Hippocampal formation (tissue), 2 donors: ENCODE results near the gene FKBP9.
"Not testable (repeated sequence)": the region's sequence is repeated elsewhere in the genome, so short reads cannot be mapped to it uniquely, and the experiment has no call there.

Experiments used
- DNase-seq, 2 donors: peaks; one replicate each; lab custom pipeline; 2025; lab: John Stamatoyannopoulos, UW

The FKBP9 gene

DNA sequence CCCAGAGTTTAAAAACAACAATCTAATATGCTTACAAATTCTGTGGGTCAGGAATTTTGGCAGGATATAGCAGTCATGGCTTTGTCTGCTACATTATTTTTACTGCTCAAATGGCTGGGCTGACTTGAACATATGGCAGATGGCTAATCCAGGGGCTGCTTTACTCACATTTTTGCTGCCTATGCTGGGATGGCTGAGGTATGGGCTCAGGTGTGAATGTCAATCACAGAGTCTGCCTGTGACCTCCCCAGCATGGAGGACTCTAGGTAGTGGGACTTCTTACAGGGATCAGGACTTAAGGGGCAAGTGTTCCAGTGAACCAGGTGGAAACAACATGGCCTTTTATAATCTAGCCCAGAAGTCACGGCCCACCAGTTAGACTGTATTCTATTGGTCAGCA lies 4.4 kb upstream of the FKBP9 start:
- DNase-seq: no peak

DNA sequence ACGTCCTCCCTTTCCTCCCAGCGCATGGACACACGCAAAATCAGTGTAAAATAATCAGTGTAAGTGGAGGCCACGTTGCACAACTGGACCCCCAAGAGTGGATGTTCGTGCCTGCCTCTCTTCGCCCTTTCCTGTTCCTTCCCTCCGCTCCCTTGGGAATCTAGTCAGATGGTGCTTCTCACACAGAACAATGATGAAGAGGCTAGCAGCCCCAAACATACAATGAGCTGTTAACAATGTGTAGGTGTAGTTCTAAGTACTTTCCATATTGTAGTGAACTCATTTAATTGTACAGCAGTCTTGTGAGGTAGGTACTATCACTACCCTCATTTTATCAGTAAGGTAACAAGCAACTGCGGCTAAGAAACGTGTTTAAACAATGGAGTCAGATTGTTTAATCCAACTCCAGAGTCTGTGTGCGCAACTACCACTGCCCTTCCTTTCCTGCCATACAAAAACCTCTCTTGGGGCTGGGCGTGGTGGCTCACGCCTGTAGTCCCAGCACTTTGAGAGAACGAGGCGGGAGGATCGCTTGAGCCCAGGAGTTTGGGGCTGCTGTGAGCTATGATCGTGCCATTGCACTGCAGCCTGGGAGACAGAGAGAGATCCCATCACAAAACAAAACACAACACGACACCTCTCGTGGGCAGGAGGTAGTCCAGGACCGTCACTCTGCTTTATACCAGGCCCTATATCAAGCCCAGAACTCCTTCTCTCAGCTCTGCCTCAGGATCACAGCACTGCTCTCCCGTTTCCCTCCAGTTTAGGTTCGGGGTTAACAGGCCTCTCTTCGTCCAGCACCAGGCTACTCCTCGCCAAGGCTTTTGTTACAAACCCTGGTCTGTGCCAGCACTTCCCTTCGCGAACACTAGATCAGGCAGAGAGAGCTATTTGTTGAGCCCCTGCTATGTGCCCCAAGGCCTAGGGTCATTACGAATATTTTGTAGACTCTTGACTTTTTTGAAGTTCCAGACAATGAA lies 1.1 kb downstream of the FKBP9 start:
- DNase-seq: peak in 1 of 2 donors; percentile 14

DNA sequence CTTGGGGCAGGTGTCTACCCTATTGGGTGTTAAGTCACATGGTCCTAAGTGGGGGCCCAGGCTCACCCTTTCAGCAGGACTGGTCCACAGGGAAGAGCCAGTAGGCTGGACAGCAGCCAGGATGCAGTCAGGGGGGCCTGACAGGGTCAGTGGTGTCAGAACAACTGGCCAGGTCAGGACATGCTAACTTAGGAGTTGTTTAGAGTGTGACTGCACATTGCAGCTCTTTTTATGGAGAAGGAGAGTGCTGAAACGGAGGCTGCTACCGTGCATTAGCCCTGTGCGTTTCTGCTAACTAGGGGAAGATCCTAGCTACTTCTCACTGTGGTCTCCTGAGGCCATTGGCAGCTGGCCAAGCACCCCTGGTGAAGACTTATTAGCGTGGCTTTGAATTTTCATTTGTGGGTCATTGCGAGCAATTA lies 6.7 kb downstream of the FKBP9 start:
- DNase-seq: not testable (repeated sequence)

DNA sequence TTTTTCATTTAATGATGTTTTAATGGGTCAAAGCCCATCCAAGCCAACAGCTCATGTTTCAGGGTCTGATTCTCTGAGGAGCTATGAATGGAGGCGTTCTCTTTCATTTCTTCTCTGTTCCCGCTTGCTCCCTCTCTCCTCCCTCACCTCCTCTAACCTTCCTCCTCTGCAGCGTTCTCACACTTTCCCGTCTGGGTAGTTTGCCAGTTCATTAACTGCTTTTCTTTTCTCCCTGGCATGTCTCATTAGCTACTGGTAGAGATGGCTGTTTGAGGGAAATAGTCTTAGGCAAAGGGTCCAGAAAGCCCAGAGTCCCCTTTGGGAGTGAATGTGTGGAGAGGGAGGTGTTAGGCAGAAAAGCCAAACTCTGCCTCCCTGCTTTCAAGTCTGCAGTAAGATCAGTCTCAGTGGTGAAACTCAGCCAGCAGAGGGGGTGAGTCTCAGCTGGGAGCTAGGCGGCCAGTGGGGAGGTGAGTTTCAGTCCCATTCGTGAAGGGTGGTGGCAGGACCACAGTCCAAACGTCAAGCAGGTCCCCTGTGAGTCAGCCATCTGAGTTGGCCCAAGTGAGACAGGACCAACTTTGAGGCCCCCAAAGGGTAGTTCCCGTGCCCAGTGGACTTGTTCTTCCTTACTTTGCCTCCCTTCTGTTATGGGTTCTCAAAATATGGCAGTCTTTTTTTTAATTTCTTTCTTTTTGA lies 7.4 kb downstream of the FKBP9 start:
- peak in 1 of 2 donors; percentile 9 for DNase-seq

DNA sequence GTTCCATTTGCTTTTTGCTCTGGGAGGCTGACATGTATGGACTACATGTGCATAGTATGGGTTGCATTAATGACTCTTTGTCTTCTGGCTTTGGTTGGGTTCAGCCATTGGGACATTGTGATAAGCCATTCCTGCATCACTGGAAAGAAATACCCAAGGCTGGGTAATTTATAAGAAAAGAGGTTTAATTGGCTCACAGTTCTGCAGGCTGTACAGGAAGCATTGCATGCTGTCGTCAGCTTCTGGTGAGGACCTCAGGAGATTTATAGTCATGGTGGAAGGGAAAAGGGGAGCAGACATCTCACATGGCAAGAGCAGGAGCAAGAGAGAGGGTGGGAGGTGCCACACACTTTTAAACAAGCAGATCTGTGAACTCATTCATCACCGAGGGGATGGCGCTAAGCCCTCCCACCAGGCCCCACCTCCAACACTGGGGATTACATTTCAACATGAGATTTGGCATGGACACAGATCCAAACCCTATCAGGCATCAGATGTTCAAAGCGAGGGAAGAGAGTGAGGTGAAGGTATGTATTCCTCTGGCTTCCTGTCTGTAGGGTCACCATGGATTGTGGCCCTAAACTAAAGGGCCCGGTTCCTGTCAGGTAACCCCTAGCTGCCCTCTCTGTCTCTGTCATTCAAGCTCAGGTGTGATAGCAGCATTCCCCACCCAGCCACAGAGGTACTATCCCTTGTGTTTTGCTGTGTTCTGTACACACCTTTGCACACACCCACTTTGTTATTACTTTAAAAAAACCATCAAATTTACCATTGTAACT lies 9.4 kb downstream of the FKBP9 start:
- DNase-seq: not testable (repeated sequence)

DNA sequence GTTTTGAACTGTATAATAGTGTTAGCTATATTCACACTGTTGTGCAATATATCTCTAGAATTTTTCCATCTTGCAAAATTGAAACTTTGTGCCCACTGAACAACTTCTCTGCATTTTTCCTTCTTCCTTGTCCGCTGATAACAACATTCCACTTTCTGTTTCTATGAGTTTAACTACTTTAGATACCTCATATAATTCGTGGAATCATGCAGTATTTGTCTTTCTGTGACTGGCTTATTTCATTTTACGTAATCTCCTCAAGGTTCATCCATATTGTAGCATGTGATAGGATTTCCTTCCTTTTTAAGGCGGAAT lies 10.0 kb downstream of the FKBP9 start:
- DNase-seq: not testable (repeated sequence)

DNA sequence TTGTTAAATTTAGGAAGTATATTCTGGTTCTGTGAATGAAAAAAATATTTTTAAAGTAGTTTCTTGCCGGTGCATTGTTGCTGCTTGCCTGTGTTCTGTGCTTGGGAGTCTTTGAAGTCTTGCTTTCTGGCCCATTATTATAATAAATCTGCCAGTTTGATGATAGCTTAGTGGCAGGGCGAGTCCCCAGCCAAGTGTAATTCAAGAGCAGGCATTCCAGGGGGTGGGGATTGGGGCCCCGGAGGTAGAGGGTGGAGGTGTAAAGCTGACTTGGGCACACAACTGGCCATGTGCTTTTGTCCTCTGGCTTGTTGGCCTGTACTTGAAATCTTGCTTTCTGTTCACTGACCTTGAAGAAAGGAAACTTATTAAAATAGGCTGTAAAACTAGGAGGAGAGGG lies 14.7 kb downstream of the FKBP9 start:
- DNase-seq: not testable (repeated sequence)

DNA sequence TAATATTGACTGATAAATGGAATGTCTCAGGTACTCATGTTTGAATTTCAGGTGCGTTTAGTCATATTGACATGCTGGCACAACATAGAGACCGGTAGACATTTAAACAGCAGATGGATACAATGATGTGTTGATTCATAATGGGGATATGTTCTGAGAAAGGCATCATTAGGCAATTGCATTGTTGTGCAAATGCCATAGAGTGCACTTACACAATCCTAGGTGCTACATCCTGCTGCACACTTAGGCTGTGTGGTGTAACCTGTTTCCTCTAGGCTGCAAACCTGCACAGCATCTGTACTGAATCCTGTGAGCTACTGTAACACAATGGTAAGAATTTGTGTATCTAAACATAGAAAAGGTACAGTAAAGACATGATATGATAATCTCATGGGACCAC lies 19.9 kb downstream of the FKBP9 start:
- DNase-seq: not testable (repeated sequence)

DNA sequence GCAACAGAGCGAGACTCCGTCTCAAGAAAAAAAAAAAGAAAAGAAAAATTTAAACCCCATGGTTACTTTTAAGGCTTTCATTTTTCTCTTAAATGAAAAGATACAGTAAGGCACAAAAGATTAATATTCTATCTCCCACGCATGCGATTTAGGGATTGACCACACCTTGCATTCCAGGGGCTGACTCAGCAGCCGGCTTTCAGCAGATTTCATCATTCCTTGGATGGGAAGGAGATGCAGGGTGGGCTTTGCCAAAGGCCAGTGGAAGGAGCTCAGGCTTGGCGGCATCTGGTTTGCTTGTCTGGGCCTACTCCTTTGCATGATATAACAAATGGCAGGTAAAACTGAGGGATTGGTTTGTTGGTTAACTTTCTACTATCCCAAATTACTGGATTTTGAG lies 22.0 kb downstream of the FKBP9 start:
- not testable (repeated sequence) for DNase-seq

DNA sequence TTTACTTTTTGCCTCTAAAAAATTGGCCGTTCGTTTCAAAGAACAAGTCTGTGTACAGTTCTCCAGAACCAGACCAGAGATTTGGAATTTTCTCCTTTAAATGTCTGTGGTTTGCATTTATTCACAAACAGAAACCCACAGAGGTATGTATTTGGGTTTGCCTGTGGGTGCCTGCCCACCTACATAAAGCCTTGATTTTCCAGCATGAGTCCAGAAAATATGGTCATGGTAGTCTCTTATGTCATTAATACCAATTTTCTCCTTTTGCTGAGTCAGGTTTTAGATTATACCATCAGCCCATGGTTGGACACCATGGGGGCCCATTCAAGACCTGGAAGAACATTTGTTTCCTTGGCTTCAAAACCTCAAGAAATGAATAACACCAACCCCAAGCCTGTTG lies 22.7 kb downstream of the FKBP9 start:
- not testable (repeated sequence) for DNase-seq

DNA sequence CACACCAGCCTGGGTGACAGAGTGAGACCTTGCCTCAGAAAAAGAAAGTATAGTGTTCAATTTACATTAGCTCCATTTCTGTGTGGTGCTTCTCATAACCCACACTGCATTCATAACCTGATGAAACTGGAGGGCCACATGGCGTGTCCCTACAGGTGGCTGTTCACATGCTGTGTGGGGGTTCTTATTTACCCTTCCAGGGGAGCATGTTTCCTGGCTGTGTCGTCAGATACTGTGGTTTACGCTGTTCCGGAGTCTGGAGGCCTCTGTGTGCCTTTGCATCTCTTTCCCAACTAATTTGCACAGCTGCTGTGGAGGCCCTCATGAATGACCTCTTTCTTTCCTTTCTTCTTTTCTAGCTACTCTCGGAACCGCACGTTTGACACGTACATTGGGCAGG lies 30.9 kb downstream of the FKBP9 start:
- DNase-seq: not testable (repeated sequence)

DNA sequence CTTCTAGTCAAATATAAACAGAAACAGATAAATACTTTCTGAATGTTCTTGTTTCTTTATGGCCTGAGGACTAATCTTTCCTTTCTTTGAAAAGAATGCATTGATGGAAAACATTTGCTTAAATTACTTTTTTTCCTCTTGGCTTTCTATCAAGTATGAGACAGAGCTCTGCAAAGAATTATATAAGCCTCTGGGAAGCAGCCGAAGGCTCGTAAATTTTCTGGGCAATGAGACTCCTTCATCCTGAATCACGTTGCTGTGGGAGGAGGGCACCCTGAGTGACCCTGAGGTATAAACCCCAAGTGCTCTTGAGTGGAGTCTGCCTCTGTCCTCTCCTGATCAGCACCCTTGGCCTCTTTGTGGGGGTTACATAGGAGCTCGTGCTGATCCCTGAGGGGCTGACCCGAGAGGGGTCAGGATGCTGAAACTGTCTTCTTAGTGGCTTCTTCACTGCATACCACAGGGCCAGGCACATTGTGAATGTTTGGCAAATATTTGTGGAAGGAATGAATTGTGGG lies 33.9 kb downstream of the FKBP9 start:
- not testable (repeated sequence) for DNase-seq

DNA sequence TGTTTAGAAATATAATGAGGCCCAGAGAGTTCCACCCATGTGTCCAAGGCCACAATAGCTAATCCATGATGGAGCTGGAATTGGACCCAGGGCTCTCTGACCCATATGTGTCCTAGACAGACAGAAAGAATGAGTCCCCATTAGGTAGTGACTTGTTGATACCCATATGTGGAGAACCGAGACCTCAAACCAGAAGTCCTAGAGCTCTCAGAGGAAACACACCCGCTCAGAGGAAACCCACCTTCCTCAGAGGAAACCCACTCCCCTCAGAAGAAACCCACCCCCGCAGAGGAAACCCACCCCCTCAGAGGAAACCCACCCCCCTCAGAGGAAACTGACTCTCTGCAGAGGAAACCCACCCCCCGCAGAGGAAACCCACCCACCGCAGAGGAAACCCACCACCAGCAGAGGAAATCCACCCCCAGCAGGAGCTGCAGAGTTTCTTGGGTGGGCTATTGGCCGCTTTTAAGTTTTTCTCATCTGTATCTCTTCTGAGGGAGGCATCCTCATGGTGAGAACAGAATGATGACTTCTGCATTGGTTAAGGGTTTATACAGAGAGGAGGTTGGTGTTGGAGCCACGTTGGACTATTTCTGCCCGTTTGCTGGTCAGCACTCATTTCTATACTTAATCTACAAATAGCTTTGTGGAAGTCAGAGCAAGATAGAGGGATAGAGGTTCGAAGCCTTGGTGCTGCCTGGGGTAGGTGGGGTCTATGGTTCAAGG lies 34.9 kb downstream of the FKBP9 start:
- DNase-seq: not testable (repeated sequence)

DNA sequence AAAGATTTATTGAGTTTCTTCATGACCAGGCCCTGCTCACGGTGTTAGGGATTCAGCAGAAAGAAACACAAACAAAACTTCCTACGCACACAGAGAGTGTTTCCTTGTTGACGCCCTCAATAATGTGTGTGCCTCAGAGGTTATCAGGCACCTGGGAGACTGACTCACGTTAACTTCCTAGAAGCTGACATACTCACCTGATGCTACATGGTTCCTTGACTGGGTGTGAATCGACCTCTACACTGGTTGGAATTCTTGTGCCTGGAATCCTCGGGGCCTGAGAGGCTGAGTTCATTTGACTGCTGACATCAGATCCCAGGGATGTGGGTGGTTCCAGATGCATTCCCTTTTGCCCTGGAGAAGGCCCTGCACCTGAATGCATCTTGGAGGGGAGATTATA lies 35.5 kb downstream of the FKBP9 start:
- not testable (repeated sequence) for DNase-seq

DNA sequence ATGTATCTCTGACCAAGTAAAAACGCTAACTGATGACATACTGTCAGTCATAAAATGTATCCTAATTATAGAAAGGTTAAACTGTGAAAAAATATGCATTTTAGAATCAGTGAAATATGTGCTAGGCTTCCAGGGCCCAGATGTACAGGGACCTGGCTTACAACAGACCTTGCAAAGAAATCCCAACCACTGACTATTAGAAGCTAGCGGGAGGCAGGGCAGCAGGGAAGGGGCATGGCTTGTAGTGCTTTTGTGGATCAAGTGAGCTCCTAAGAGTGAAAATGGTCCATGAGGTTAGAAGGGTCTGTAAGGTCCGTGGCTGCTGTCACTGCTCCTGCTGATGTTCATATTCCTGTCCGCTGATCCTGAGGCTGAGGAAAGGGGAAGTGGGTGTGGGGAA lies 40.7 kb downstream of the FKBP9 start:
- DNase-seq: not testable (repeated sequence)

DNA sequence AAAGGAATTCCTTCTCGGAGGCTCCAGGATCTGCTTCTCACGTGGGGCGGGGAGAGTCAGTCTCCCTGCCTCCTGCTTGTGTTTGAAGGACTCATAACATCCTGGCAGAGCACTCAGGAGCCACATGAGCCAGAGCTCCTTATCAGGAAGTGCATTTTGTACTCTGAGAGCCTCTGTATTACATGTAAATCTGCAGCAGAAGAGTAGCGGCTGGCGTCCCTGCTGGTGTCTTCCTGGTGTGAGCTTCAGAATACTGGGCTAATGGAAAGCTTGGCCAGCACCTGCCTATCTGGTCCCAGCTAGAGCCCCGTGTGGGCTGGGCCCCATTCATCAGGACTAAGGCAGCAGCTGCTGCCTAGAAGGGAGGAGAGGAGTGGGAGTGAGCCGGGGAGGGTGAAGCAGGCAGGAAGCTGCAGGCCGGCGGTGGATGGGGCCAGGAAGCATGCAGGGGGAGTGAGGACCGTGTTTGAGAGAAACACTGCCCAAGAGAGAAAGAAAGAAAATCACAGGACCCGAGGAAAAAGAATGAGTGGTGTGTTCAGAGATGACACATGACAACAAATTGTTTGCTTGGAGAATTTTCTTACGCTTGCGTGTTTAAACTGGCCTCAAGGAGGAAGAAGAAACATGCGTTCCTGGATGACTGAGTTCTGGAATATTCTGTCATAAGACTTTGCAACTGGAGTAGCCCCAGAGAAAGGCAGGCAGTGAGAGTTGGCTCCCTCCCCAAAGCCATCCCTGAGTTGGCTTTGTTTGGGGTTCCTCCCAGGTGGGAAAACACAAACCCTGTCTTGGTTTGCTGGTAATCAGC lies 41.3 kb downstream of the FKBP9 start:
- not testable (repeated sequence) for DNase-seq

DNA sequence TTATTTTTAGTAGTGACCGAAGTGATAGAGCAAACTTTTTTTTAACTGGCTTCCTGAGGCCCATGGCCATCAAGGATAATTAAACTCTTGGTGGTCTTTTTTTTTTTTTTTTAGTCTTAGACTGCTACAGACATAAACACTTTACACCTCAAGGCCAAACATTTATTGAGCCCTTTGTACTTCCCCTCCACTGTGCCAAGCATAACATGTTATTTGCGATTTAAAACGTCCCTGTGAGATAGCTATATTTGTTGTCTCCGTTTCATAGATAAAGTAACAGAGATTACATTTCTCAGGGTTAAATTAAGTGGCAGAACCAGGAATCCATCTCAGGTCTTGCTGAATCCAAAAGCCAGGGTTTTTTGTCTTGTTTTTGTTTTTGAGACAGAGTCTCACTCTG lies 42.1 kb downstream of the FKBP9 start:
- DNase-seq: not testable (repeated sequence)

DNA sequence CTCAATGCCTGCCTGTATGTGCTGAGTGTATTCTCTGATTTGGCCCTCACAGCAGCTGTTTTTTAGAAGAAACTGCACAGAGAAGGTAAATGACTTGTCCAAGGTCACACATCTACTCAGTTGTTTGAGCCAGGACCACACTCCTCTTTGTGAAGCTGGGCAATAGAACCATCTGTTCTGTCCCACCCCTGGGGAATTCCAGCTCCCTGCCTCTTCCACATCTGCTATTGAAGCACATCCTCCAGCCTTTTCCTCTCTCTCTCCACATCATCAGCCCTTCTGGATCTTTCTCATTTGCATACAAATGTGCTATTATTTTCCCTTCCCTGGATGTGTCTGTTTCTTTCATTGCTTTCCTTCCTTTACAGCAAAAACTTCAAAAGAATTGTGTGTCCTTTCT lies 45.9 kb downstream of the FKBP9 start:
- DNase-seq: not testable (repeated sequence)

DNA sequence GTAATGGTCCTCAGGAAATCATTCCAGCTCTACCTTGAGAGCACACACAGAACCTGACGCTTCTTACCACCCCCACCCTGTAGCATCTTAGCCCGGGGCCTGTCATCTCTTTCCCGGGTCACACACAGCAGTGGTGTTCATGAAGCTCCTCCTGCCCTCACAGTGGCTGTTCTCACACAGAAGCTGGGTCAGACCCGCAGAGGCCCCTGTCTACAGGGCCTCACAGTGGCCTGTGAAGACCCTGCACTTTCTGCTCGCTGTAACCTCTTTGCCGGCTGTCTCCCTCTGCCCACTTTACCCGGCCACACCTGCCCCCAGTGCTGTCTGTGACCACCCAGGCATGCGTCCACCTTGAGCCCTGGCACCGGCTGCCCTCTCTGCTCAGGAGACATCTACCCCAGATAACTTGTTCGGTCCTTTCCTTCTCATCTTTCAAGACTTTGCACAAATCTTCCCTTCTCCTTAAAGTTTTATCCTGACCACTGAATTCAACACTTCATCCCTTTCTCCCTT lies 46.9 kb downstream of the FKBP9 start:
- DNase-seq: not testable (repeated sequence)

DNA sequence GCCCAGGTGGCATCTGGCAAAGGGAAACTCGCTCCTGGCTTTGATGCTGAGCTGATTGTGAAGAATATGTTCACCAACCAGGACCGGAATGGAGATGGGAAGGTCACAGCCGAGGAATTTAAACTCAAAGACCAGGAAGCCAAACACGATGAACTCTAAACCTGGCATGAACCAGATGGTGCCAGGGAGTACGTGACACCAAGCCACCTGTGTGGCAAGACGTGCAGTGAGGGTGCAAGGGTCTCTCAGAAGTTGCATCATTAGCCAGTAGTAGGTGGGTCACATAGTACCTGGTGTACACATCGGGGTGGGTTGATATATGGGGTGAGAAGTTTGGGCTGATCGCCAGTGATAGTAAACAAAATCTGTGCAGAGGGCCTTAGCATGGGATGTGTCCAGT lies 48.0 kb downstream of the FKBP9 start:
- not testable (repeated sequence) for DNase-seq
